Right renal cortex interstitium (tissue), 3 donors: Measurements from ENCODE around the gene GPR137B. TPM values are rescaled to one million over a fixed set of nuclear protein-coding genes. Genes with fewer than 3 reads are reported as not detected.
A peak's percentile ranks its signal among the peaks of the same experiment; 100 is the strongest.

Experiments used
- DNase-seq, 3 donors: peaks; one replicate each; pipeline ENCODE4 v3.0.0-alpha.2; 2013; ENCODE audit warnings: low read depth in 3 of 3, low spot score in 2 of 3
- polyA plus RNA-seq, 3 donors: library from polyadenylated mRNA; unstranded; fragments of 120-200 nt; gene quantifications; one replicate each; pipeline ENCODE4 v1.2.1, GENCODE V29; 2013; ENCODE audit not compliant: insufficient read length in 3 of 3

The GPR137B gene
- 10 to 100 TPM; 35.4 to 42.3 (median 38.9) TPM for polyA plus RNA-seq

GRCh38 chr1:236142253-236143103, at the start of gene GPR137B:
GPR137B (plus strand) TSS chr1:236142539; CDS start chr1:236142623, 84 bp downstream.
- DNase-seq: no peak

- no peak for DNase-seq
Observed at GRCh38 chr1:236092899-236093298, 49.4 kb upstream of the GPR137B start.

- no peak for DNase-seq
Observed at GRCh38 chr1:236095705-236096520, 46.4 kb upstream of the GPR137B start.

GRCh38 chr1:236096660-236097482, 45.5 kb upstream of the GPR137B start:
- DNase-seq: peak in 1 of 3 donors; percentile 38

- DNase-seq: no peak
Observed at GRCh38 chr1:236098267-236098666, 44.1 kb upstream of the GPR137B start.

GRCh38 chr1:236099355-236099974, 42.9 kb upstream of the GPR137B start:
- no peak for DNase-seq

GRCh38 chr1:236100799-236101198, 41.5 kb upstream of the GPR137B start:
- no peak for DNase-seq

GRCh38 chr1:236101233-236102200, 40.8 kb upstream of the GPR137B start:
- DNase-seq: no peak

- no peak for DNase-seq
Observed at GRCh38 chr1:236102611-236103010, 39.7 kb upstream of the GPR137B start.

GRCh38 chr1:236103059-236103458, 39.3 kb upstream of the GPR137B start:
- no peak for DNase-seq

GRCh38 chr1:236103646-236104218, 38.6 kb upstream of the GPR137B start:
- DNase-seq: peak; percentile 41 to 65 (median 49)

GRCh38 chr1:236107121-236107907, 35.0 kb upstream of the GPR137B start:
- no peak for DNase-seq

- DNase-seq: no peak
Observed at GRCh38 chr1:236108027-236108648, 34.2 kb upstream of the GPR137B start.

- no peak for DNase-seq
Observed at GRCh38 chr1:236110137-236110536, 32.2 kb upstream of the GPR137B start.

GRCh38 chr1:236111527-236112331, 30.6 kb upstream of the GPR137B start:
- no peak for DNase-seq

GRCh38 chr1:236112332-236112627, 30.1 kb upstream of the GPR137B start:
- DNase-seq: no peak
